AG09319 (cell line): ENCODE measurements around the gene EVL.

Source experiments
- DNase-seq: peaks from one replicate; pipeline ENCODE4 v3.0.0-alpha.2; 2010; ENCODE audit warnings: low read depth; ENCODE audit errors: extremely low read depth
- TF ChIP-seq, protein P1 (sequence below): IDR thresholded peaks from 2 replicates; pipeline ENCODE4 v1.5.1; 2011; ENCODE audit warnings: low read depth, mild to moderate bottlenecking, inconsistent platforms, low read length, moderate library complexity

Gene EVL

DNA sequence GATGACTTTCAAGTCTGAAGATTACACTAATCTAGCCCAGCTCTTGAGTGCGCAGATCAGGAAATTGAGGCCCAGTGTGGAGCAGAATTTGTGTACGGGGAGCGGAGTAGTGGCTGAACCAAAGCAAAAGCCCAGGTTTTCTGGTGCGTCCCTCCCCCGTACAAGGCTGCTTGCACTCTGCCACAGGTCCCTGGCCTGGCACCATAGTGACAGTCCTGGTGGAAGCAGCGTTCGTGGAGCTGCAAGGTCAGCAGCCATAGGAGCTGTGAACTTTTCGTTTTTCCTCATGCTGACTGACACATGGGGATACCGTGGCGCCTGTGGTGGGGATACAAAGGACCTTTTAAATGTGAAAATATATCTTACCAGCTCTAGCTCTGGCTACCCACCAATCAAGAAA is 1.7 kb downstream of the EVL start:
- TF ChIP-seq, protein P1, sequence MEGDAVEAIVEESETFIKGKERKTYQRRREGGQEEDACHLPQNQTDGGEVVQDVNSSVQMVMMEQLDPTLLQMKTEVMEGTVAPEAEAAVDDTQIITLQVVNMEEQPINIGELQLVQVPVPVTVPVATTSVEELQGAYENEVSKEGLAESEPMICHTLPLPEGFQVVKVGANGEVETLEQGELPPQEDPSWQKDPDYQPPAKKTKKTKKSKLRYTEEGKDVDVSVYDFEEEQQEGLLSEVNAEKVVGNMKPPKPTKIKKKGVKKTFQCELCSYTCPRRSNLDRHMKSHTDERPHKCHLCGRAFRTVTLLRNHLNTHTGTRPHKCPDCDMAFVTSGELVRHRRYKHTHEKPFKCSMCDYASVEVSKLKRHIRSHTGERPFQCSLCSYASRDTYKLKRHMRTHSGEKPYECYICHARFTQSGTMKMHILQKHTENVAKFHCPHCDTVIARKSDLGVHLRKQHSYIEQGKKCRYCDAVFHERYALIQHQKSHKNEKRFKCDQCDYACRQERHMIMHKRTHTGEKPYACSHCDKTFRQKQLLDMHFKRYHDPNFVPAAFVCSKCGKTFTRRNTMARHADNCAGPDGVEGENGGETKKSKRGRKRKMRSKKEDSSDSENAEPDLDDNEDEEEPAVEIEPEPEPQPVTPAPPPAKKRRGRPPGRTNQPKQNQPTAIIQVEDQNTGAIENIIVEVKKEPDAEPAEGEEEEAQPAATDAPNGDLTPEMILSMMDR = no peak
- no peak for DNase-seq

DNA sequence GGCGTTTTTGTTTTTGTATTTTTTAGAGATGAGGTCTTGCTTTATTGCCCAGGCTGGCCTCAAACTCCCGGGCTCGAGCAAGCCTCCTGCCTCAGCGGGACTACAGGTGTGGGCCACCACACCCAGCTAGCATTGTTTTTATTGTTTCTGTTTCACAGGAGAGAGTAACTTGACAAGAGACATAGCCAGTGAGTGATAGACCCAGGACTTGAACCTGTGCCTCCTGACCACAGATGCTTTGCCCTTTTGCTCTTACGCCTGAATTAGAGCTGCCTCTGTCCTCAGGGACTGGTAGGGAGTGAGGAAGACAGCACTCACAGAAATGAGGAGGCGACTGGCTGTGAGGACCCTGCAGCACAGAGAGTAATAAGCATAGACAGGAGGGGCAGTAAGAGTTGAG is 2.3 kb downstream of the EVL start:
- no peak for DNase-seq
- TF ChIP-seq, protein P1 = no peak

DNA sequence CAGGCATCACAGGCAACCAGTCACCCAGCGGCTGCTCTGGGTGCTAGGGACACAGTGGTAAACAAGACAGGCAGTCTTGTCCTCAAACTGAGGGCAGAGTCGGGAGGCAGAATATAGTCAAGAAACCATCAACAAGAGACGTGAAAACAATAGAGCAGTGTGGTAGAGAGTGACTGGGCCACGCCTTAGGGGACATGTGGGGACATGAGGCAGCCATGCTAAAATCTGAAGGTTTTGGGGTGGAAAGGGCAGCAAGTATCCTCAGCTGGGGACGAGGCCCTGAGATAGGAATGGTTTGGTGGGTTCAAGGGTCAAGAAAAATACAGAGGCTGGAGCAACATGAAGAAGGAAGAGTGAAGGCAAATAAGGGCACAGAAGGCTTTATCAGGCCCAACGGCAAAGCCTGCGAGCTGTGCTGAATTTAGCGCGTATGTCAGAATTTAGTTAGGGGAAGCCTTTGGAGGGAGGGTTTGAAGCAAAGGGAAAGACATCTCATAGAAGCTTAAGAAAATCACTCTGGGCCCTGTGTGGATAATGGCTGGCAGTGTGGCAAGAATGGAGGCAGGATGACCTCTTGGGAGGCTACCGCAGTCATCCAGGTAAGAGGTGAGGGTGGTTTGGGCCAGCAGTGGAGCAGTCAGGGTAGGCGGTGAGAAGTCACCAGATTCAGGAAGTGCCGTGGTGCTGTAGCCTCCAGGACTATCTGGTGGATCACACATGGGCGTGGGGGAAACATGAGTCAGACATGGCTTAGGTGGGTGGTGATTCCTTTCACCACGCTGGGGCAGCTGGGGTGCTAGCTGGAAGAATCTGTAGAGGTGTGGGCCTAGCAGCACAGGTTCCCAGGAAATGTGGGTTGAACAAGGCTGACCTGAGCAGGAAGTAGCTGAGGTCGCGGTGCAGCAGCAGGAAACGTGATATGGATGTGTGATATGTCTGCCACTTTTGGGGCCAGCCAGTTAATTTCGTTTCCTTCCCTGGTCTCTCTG is 3.0 kb downstream of the EVL start:
- TF ChIP-seq, protein P1 = no peak
- no peak for DNase-seq

DNA sequence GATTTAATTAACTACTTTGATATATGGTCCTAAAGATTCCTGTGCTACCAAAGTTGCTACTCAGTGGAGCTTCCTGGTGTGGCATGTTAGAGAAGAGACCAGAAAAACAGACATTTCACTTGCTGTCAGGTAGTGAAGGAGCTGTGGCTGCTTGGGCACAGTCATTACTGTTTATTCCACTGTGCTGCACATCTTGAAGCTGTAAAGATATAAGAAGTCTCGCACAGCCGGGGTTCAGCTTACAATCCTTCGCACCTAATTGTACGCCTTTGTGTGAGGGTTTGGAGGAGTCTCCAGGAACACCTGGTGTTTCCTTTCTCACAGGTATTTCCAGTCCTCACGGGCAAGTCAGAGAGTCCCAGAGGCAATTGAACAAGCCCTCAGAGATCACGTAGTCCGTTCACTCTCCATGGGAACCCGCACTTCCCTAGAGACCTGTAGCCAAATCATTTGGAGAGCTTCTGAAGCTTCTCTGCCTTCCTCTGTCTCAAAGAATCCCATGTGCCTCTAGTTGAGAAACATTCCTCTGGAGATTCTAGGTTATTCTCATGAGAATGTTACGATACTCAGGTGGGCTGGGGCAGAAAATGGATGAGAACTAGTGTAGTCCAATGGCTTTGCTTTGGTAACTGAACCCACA is 4.1 kb downstream of the EVL start:
- DNase-seq = no peak
- TF ChIP-seq, protein P1 = no peak

DNA sequence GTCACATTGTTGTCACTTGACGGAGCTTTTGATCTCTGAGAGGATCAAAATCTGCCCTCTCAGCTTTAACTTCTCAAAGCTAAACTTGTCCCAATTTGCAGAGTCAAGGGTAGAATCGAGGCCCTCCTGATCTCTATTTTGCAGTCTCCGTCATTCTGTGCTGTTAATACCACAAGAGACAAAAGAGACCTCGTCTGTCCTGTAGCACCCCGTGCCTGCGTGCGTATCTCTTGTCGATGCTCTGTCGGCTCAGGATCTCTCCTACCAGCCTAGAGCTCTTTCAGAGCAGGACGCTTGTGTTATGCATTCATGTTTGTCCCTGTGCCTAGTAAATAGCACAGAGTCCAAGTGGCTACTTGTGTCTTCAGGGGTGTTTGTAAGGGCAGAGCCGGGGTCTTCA is 5.1 kb downstream of the EVL start:
- TF ChIP-seq, protein P1 = no peak

DNA sequence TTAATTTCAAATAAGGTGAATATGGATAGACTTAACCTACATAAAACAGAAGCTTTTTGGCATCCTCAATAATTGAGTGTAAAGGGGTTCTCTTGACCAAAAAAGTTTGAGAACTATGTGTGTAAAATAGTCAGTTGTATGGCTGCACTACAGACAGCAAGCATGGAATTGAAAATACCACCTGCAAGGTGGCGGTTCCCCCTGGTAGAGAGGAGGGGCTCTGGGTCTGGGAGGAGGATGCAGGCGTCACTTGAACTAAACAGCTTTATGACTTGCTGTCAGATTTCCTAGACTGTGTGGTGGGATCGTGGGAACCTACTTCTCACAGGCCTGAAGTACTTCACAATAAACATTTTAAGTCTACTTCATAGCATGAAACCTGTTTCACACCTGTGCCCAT is 6.3 kb downstream of the EVL start:
- DNase-seq = no peak
- TF ChIP-seq, protein P1 = no peak

More for the DNA sequence above, 5.1 kb downstream of the EVL start:
- DNase-seq = no peak

DNA sequence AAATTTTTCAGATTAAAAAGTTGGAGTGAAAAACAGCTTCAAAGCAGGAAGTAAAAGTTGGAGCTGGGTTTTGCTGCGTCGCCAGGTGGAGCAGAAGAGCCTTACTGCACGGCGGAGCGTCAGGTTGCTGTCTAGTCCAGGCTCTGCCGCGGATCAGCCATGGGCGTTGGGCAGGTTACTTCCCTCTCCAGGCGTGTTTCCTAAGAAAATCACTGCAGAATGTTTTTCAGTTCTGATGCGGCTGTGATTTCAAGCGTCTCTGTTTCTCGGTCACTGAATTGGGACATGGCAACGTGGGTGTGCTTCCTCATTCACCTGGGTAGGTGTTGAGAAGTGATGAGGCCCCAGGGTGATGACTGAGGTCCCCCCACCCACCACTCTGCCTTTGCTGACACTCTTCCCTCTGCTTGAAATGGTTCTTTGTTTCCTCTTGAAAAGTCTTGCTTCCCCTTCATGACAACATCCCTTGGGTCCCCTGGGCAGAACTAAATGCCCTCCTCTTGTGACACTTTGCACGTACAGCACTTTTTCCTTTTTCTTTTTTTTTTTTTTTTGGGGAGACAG is 7.6 kb downstream of the EVL start:
- TF ChIP-seq, protein P1 = no peak
- DNase-seq = no peak
